ENCODE data around the gene SCN10A.

Gene SCN10A

GRCh38 chr3:38722781-38723568 lies 93.0 kb downstream of the SCN10A start:
- no peak overlapping the region for H2AFZ ChIP-seq
- no peaks in the 10 kb centered on the region for H3K9me3 ChIP-seq (ENCODE audit: control insufficient read depth, low read length)
- H3K4me3 ChIP-seq (ENCODE audit: low read depth, low read length) = no peak overlapping the region
- H3K36me3 ChIP-seq (ENCODE audit: control insufficient read depth, insufficient read depth, low read length) = no peaks in the 10 kb centered on the region
- no peaks in the 10 kb centered on the region for H3K79me2 ChIP-seq
- H3K27ac ChIP-seq = no peak overlapping the region
- H3K4me1 ChIP-seq = no peaks in the 10 kb centered on the region
- no peak overlapping the region for H3K4me2 ChIP-seq (ENCODE audit: low read length)
- TF ChIP-seq CTCF (IDR thresholded peaks at IDR 0.05) = no peak
- H3K9ac ChIP-seq = no peak overlapping the region
- no peaks in the 10 kb centered on the region for H3K27me3 ChIP-seq (ENCODE audit: control insufficient read depth, insufficient read depth, low read length)

DNA sequence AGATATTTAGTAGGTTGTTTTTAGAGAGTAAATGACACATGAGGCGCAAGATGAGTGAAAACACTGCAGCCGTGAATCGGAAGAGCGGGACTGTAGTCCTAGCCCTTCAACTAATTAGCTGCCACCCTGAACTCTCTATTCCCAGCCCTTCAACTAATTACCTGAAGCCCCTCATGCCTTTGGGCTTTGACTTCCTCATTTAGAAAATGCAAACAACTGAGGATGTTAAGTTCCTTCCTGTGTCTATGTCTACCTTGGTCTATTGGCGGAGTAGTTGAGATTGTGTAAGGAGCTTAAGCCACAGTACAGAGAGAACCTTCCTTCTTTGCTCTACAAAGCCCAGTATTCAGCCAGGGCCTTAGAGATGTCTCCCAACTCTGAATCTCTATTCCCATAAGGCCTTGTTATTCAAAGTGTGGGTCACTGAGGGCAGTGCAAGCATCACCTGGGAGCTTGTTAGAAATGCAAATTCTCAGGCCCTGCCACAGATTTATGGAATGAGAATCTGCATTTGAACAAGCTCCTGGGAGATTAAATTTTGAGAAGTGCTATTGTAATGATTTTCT lies 94.7 kb downstream of the SCN10A start:
- H3K9me3 ChIP-seq (ENCODE audit: control insufficient read depth, low read length) = no peaks in the 10 kb centered on the region
- TF ChIP-seq CTCF (IDR thresholded peaks at IDR 0.05) = no peak
- no peak overlapping the region for H3K4me2 ChIP-seq (ENCODE audit: low read length)
- no peaks in the 10 kb centered on the region for H3K27me3 ChIP-seq (ENCODE audit: control insufficient read depth, insufficient read depth, low read length)
- H3K4me3 ChIP-seq (ENCODE audit: low read depth, low read length) = no peak overlapping the region
- no peaks in the 10 kb centered on the region for H3K36me3 ChIP-seq (ENCODE audit: control insufficient read depth, insufficient read depth, low read length)
- H3K9ac ChIP-seq = no peak overlapping the region
- no peak overlapping the region for H3K27ac ChIP-seq
- H2AFZ ChIP-seq = no peak overlapping the region
- no peaks in the 10 kb centered on the region for H3K4me1 ChIP-seq
- no peaks in the 10 kb centered on the region for H3K79me2 ChIP-seq

GRCh38 chr3:38720465-38720864 lies 95.6 kb downstream of the SCN10A start:
- H2AFZ ChIP-seq = no peak overlapping the region
- H3K79me2 ChIP-seq = no peaks in the 10 kb centered on the region
- no peak for TF ChIP-seq CTCF (IDR thresholded peaks at IDR 0.05)
- no peaks in the 10 kb centered on the region for H3K27me3 ChIP-seq (ENCODE audit: control insufficient read depth, insufficient read depth, low read length)
- no peaks in the 10 kb centered on the region for H3K9me3 ChIP-seq (ENCODE audit: control insufficient read depth, low read length)
- H3K36me3 ChIP-seq (ENCODE audit: control insufficient read depth, insufficient read depth, low read length) = no peaks in the 10 kb centered on the region
- H3K4me2 ChIP-seq (ENCODE audit: low read length) = no peak overlapping the region
- no peak overlapping the region for H3K9ac ChIP-seq
- H3K4me1 ChIP-seq = no peaks in the 10 kb centered on the region
- no peak overlapping the region for H3K4me3 ChIP-seq (ENCODE audit: low read depth, low read length)
- no peak overlapping the region for H3K27ac ChIP-seq

DNA sequence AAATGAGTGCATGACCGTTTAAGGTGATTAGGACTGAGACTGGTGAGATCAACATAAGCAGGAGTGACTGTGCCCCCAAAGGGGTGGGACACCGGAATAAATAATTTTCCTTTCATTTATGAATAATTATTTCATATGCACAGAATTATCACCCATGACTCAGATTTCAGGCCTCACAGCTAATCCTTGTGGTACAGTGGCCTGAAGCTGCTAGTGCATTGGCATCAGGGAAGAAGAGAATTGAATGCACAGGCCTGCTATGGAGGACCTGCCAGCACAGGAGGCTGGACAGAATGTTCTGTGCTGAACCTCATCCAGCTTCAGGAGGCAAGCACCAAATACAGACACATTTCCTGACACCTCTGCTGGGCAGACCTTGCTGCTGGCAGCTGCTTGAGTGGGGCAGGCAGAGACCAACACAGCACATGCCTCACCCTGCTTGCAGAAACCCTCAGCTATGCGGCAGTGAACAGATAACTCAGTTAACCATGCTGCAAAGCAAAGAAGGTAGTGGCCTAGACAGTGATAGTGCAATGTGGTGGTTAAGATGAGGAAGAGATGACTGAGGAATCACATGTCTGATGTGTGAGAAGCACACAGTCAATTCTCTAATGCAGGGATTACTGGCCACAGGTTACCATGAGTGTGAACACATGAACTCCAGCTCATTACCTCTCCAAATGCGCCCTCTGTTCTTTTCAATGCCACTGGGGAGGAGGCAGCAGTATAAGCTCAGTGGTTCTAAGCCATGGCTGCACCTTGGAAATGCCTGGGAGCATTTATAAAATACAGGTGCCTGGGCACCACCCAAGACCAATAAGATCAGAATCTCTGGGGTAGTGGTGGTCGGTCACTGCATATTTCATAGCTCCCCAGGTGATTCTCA lies 98.4 kb downstream of the SCN10A start:
- no peaks in the 10 kb centered on the region for H3K36me3 ChIP-seq (ENCODE audit: control insufficient read depth, insufficient read depth, low read length)
- no peak overlapping the region for H3K27ac ChIP-seq
- TF ChIP-seq CTCF (IDR thresholded peaks at IDR 0.05) = no peak
- H3K4me2 ChIP-seq (ENCODE audit: low read length) = no peak overlapping the region
- no peaks in the 10 kb centered on the region for H3K79me2 ChIP-seq
- no peak overlapping the region for H3K9ac ChIP-seq
- no peak overlapping the region for H2AFZ ChIP-seq
- no peaks in the 10 kb centered on the region for H3K9me3 ChIP-seq (ENCODE audit: control insufficient read depth, low read length)
- H3K4me1 ChIP-seq = no peaks in the 10 kb centered on the region
- no peaks in the 10 kb centered on the region for H3K27me3 ChIP-seq (ENCODE audit: control insufficient read depth, insufficient read depth, low read length)
- H3K4me3 ChIP-seq (ENCODE audit: low read depth, low read length) = no peak overlapping the region
